HUES6 (cell line): ENCODE data around the gene SPATA9.
A peak's percentile ranks its signal among the peaks of the same experiment; 100 is the strongest.
"Not testable (repeated sequence)": the region's sequence is repeated elsewhere in the genome, so short reads cannot be mapped to it uniquely, and the experiment has no call there.

Source experiments
- H3K27ac ChIP-seq: 2 replicates; pipeline ENCODE4 v1.7.0; 2013; ENCODE audit warnings: low read depth, mild to moderate bottlenecking, low read length, inconsistent platforms
- H3K27me3 ChIP-seq: 2 replicates; pipeline ENCODE4 v1.6.1; 2013; ENCODE audit warnings: low read length; ENCODE audit not compliant: control insufficient read depth, insufficient read depth
- H3K36me3 ChIP-seq: 2 replicates; pipeline ENCODE4 v1.6.1; 2013; ENCODE audit warnings: low read length; ENCODE audit not compliant: control insufficient read depth, insufficient read depth
- H3K4me1 ChIP-seq: 2 replicates; pipeline ENCODE4 v1.6.1; 2013; ENCODE audit warnings: low read length; ENCODE audit not compliant: control insufficient read depth, insufficient read depth
- H3K4me3 ChIP-seq: 2 replicates; pipeline ENCODE4 v1.5.1; 2013; ENCODE audit warnings: low read depth, low read length
- H3K9ac ChIP-seq: one replicate; pipeline ENCODE4 v1.6.1; 2013; ENCODE audit warnings: mild to moderate bottlenecking, low read length
- H3K9me3 ChIP-seq: 2 replicates; pipeline ENCODE4 v1.6.1; 2013; ENCODE audit warnings: low read depth, low read length; ENCODE audit not compliant: control insufficient read depth, insufficient read depth

The SPATA9 gene

GRCh38 chr5:95655575-95655974 lies 27.2 kb downstream of the SPATA9 start:
- Histone ChIP-seq H3K9ac (no peak overlapping the region), H3K4me3 (no peak overlapping the region), H3K9me3 (no peaks in the 10 kb centered on the region), H3K27me3 (no peaks in the 10 kb centered on the region), H3K27ac (no peak overlapping the region), H3K36me3 (no peaks in the 10 kb centered on the region), H3K4me1 (no peaks in the 10 kb centered on the region; the same call in 1 of the 2 replicates)

GRCh38 chr5:95654196-95654595 lies 28.6 kb downstream of the SPATA9 start:
- Histone ChIP-seq H3K4me3 (no peak overlapping the region), H3K27me3 (no peaks in the 10 kb centered on the region), H3K36me3 (no peaks in the 10 kb centered on the region), H3K9ac (no peak overlapping the region), H3K27ac (no peak overlapping the region), H3K4me1 (no peaks in the 10 kb centered on the region; the same call in 1 of the 2 replicates), H3K9me3 (no peaks in the 10 kb centered on the region)

GRCh38 chr5:95652849-95653248 lies 29.9 kb downstream of the SPATA9 start:
- Histone ChIP-seq H3K4me3 (no peak overlapping the region), H3K4me1 (no peaks in the 10 kb centered on the region; the same call in 1 of the 2 replicates), H3K27ac (no peak overlapping the region), H3K9ac (no peak overlapping the region), H3K27me3 (no peaks in the 10 kb centered on the region), H3K36me3 (no peaks in the 10 kb centered on the region), H3K9me3 (no peaks in the 10 kb centered on the region)

- H3K9ac ChIP-seq, result no peak overlapping the region
- no peaks in the 10 kb centered on the region for H3K27me3 ChIP-seq
- no peak overlapping the region for H3K4me3 ChIP-seq
- H3K36me3 ChIP-seq, result no peaks in the 10 kb centered on the region
- H3K27ac ChIP-seq, result no peak overlapping the region
- H3K4me1 ChIP-seq, result no peaks in the 10 kb centered on the region
- no peaks in the 10 kb centered on the region for H3K9me3 ChIP-seq
Measured at GRCh38 chr5:95649842-95650620, 32.8 kb downstream of the SPATA9 start.

- no peaks in the 10 kb centered on the region for H3K36me3 ChIP-seq
- no peaks in the 10 kb centered on the region for H3K9me3 ChIP-seq
- H3K27ac ChIP-seq, result no peak overlapping the region
- no peaks in the 10 kb centered on the region for H3K27me3 ChIP-seq
- H3K4me1 ChIP-seq, result no peaks in the 10 kb centered on the region
- H3K9ac ChIP-seq, result no peak overlapping the region
- no peak overlapping the region for H3K4me3 ChIP-seq
Measured at GRCh38 chr5:95649274-95649673, 33.5 kb downstream of the SPATA9 start.

GRCh38 chr5:95647886-95648860 lies 34.6 kb downstream of the SPATA9 start:
- H3K27me3 ChIP-seq, result no peaks in the 10 kb centered on the region
- H3K4me3 ChIP-seq, result no peak overlapping the region
- no peak overlapping the region for H3K9ac ChIP-seq
- no peaks in the 10 kb centered on the region for H3K9me3 ChIP-seq
- H3K4me1 ChIP-seq, result no peaks in the 10 kb centered on the region
- no peaks in the 10 kb centered on the region for H3K36me3 ChIP-seq
- no peak overlapping the region for H3K27ac ChIP-seq

- Histone ChIP-seq H3K9me3 (no peaks in the 10 kb centered on the region), H3K27ac (peak within 1 kb of the TSS; percentile 14; the same call in 1 of the 2 replicates), H3K4me3 (peak within 1 kb of the TSS; percentile 61), H3K36me3 (no peaks in the 10 kb centered on the region), H3K27me3 (no peaks in the 10 kb centered on the region), H3K4me1 (no peaks in the 10 kb centered on the region), H3K9ac (peak within 1 kb of the TSS; percentile 62)
Measured at GRCh38 chr5:95646569-95647431, 36.0 kb downstream of the SPATA9 start, which contains the start of gene RFESD. Gene RFESD, plus strand, starts transcription at chr5:95646777. Its CDS starts 5,495 bp downstream, at chr5:95652272.

GRCh38 chr5:95646226-95646568 lies 36.6 kb downstream of the SPATA9 start:
- H3K4me1 ChIP-seq, result not testable (repeated sequence)

GRCh38 chr5:95644351-95645042 lies 38.3 kb downstream of the SPATA9 start:
- H3K9ac ChIP-seq, result no peak overlapping the region
- no peak overlapping the region for H3K4me3 ChIP-seq
- no peaks in the 10 kb centered on the region for H3K9me3 ChIP-seq
- no peaks in the 10 kb centered on the region for H3K4me1 ChIP-seq
- H3K36me3 ChIP-seq, result no peaks in the 10 kb centered on the region
- no peak overlapping the region for H3K27ac ChIP-seq
- no peaks in the 10 kb centered on the region for H3K27me3 ChIP-seq

More at GRCh38 chr5:95646226-95646568, 36.6 kb downstream of the SPATA9 start:
- H3K4me3 ChIP-seq, H3K27ac ChIP-seq, H3K27me3 ChIP-seq, H3K36me3 ChIP-seq, H3K9ac ChIP-seq, H3K9me3 ChIP-seq: not testable (repeated sequence)

- no peak overlapping the region for H3K27ac ChIP-seq
- no peaks in the 10 kb centered on the region for H3K4me1 ChIP-seq
- H3K4me3 ChIP-seq, result no peak overlapping the region
- no peaks in the 10 kb centered on the region for H3K36me3 ChIP-seq
- H3K9ac ChIP-seq, result no peak overlapping the region
- no peaks in the 10 kb centered on the region for H3K27me3 ChIP-seq
- H3K9me3 ChIP-seq, result no peaks in the 10 kb centered on the region
Measured at GRCh38 chr5:95643152-95643551, 39.6 kb downstream of the SPATA9 start.
